Ammon's horn (tissue), 1 donor: Measurements from ENCODE around the gene DNAJA3.
"Not testable (repeated sequence)": the region's sequence is repeated elsewhere in the genome, so short reads cannot be mapped to it uniquely, and the experiment has no call there.

Experiments used
- DNase-seq: peaks from one replicate; pipeline ENCODE4 v3.0.0-alpha.2; 2016; ENCODE audit warnings: low spot score

DNAJA3 gene

DNA sequence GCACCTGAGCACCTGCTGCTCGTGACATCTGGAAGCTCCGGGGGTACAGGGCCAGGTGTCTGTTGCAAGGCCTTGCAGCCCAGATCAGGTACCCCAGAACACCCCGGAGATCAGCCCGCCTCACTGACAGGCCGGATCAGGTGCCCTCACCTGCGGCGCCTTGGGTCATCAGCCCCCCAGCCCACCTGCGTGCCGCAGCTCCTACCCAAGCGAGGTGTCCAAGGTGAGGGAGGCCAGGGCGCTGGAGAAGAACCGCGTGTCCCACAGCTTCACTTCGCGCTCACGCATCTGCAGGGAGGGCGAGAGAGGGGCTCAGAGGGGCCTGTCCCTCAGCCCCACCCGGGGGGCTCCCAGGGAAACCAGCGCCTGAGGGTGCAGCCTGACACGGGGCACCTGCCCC lies 37.9 kb upstream of the DNAJA3 start:
- no peak for DNase-seq

DNA sequence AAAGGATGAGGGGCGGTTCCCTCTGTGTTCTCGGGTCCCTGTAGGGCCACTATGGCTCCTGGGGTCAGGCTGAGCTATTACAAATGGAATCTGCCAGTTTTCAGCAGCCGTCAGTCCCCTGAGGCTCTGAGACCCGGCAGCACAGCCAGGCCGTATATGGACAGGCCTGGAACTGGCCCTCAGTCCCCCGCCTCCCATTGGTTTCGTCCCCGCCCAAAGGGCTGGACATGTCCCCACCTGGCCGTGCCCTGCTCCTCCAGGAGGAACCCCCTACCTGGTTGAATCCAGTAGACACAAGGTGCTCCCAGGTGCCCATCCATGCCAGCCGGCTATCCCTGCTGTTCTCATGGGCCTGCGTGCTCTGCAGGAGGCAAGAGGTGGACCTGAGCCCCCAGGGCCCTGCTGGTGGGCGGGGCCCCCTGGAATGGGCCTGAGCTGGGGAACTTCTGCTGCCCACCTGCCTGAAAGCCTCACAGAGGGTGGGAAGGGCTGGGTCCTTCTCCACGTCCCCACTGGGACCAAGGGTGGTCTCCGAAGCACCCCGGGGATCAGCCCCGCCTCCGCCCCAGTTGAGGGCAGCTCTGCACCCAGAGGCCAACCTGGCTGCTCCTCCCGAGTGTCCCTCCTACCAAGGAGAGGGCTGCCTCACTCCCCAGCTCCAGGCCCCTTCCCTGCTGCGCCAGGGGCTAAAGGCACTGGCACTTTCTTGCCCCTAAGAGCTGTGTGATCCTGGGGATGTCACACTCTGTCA lies 37.2 kb upstream of the DNAJA3 start:
- no peak for DNase-seq

DNA sequence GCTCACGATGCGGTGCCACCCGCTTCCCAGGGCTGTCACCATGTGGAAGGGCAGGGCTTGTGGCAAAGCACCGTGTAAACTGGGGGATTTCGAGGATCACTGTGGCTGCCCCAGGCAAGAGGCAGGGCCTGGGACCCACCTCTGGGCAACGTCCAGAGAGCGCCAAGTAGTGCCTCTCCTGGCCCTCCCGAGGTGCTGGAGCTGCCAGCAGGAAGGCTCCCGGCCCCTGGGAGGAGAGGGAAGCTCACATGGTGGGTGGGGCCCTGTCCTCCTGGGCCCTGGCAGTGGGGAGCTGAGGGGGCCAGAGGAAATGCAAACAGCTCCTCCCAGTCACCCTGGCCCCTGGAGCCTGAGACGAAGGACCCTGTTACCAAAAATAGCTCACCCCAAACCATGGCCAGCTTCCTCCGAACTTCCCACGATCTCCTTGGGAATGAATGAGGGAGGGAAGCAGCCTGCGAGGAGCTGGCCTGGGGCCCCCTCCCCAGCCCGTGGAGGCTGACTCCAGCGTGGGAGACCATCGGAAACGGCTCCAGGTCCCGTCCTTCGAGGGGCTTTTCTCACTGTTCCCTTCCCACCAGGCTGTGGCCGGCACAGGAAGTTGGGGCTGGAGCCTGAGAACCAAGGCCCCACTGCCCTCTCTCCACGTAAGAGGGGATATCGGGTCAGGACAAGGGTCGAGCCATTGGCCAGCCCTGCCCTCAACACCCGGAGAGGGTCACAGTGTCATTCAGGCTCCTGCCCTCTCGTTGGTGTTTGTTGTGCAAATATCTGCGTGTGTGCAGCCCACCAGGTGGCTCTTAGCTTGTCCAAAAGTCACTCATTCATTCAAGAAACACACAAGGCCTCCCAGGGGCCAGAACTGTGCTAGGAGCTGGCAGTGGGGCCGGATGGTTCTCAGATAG lies 36.4 kb upstream of the DNAJA3 start:
- no peak for DNase-seq

DNA sequence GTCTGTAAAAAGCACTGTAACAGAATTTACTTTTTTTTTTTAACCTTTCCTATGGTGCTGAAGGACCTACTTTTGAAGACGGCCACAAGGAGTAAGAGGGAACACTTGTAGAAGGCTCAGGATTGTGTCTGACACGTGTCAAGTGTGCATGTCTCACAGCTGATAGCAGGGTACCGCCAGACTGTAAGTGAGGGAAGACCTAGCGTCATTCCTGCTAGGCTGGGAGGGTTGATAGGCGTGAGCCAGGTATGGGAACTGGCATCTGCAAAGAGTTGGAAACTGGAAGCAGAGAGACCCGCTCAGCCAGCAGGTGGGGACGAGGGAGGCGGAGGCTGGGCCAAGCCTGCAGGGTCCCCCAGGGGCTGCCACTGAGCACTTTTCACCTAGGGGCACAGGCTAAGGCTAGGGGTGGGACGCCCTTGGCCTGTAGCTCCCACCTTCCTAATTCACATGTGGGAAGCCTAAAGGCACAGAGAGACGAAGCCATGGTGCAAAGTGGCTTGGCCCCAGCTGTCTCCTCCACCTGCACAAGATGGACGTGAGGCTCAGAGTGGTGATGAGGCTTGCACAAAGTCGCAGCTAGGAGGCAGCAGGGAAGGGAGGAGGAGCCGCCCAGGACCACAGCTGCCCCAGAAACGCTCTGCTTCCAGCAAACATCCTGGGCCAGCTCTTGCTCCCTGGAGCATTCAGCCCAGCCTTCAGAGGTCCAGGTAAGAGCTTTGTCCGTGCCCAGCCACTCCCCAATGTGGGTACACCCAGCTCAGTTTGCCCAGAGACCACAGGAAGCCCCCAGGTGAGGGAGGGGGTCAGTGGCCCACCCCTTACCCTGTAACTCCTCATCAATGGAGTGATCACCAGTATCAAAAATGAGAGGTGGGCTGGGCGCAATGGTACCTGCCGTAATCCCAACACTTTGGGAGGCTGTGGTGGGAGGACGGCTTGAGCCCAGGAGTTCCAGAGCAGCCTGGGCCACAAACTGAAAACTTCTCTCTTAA lies 35.1 kb upstream of the DNAJA3 start:
- no peak for DNase-seq

DNA sequence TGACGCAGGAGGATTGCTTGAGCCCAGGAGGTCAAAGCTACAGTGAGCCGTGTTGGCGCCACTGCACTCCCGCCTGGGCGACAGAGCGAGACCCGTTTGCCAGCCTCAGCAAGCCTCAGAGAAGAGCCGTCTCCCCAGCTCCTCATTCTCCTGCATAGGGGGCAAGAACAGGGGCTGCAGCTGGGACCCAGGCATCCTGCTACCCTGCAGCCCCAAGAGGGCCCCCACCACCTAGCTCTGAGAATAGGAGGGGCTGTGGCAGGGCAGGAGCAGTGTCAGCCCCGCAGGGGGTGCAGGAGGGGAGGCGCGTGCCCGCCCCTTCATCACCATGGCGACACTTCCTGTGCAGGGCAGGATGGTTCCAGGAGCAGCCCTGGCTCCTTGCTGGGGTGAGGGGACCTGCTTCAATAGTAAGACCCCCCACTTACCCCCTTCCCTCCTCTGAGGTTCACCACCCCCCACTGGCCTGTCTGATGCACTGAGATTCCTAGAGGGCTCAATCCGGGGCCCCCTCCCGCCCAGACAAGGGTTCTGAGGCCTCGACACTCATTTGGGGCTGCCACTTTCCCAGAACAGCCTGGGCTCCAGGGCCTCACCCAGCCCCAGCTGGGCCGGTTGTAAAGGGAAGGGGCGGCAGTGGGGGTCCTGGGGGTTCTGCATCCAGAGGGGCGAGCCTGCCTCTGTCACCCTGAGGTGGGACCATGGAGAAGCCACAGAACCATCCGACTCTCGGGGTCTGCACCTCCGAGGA lies 33.9 kb upstream of the DNAJA3 start:
- DNase-seq: no peak

DNA sequence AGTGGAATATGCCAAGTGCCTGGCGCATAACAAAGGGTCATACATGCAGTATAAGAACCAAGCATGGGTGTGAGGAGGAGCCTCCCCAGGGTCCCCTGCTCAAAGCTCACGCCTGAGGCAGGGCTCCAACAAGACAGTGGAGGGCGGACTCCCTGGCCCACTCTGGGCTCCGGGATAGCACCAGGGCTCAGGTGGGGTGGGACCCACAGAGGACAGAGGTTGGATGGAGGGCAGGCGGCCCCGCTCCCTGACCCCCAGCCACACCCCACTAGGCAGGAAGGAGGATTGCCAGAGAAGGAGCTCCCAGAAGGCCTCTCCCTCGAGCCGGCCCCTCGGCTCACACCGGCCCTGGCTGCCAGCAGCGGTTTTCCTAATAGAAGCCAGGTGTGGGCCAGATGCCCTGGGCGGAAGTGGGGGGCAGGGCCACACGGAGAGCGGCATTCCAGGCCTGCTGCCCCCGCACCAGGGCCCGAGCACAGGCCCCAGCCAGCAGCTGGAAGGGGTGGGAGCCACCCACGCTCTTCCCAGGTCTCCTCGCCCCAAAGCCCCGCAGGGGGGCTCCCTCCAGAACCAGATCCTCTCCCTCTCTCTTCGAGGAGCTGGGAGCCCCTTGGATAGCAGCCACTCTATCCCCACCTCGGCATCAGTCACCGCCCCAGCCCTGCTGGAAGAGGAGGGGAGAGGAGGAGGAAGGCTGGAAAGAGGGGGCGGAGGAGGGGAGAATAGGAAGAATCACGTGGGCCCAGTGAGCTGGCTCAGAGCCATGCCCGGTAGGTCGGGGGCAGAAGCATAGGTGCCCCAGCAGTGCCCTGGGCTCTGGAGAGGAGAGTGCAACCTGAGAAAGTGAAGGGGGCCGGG lies 33.1 kb upstream of the DNAJA3 start:
- no peak for DNase-seq

DNA sequence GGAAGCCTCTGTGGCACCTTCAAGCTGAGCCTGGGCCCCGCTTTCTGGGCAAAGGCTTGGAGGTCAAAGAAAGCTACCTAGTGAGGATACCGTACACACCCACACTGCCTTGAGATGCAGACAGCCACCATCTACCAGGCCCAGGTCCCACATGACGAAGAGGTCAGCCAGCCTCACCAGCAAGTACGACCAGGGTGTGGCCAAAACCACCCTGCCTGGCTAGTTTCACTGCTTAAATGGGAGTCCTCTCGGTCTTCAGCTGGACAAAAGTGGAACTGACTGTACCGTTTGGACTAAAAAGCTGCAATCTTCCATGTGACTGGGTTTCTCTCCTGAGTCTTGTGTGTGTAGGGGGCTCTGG lies 32.4 kb upstream of the DNAJA3 start:
- no peak for DNase-seq

DNA sequence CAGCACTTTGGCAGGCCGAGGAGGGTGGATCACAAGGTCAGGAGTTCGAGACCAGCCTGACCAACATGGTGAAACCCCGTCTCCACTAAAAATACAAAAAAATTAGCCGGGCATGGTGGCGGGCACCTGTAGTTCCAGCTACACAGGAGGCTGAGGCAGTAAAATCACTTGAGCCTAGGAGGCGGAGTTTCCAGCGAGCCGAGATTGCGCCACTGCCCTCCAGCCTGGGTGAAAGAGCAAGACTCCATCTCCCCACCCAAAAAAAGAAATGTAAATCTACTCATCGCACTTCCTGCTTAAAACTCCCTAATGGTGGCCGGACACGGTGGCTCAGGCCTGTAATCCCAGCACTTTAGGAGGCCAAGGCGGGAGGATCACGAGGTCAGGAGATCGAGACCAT lies 31.8 kb upstream of the DNAJA3 start:
- not testable (repeated sequence) for DNase-seq

DNA sequence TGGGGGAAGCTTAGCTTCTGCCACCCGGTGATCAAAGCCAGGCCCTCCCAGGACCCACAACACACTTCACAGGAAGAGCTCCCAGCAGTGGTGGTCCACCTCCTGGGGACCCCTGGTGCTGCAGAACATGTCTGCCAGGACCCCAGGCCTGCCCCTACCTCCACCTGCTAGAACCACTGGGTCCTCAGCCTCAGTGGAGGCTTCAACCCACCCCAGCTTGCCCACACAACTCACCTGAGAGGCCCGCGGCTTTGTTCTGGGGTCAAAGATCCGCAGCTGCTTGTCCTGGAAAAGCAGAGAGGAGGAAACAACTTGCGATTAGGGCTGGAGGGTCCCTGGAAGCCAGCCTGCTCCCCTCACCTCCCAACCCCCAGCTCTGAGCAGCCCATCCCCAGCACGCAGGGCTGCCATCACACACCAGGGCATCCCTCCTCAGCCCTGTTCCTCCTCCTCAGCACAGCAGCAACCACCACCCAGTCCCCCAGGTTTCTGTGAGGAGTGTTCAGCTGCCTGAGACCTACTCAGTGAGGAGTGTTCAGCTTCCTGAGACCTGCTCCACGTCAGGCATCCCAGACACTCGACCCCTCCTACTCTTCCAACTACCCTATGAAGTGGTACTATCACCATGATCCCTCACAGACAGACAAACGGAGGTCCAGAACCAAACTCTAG lies 30.5 kb upstream of the DNAJA3 start:
- DNase-seq: no peak

DNA sequence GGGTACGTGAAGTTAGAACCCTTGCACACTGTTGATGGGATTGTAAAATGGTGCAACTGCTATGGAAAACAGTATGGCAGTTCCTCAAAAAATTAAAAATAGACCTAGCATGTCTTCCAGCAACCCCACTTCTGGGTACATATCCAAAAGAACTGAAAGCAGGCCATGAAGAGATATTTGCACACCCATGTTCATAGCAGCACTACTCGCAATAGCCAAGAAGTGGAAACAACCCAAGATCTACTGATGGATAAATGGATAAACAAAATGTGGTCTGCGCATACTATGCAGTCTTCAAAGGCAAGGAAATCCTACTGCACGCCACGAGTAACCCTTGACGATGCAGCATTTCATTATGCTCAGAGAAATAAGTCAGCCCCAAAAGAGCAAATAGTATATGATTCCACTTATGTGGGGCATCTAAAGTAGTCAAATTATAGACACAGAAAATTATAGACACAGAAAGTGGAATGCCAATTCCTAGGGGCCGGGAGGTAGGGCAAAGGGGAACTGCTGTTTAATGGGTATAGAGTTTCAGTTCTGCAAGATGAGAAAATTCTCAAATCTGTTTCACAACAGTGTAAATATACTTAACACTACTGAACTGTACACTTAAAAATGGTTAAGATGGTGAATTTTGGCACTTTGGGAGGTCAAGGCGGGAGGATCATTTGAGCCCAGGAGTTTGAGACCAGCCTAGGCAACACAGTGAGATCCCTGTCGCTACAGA lies 26.5 kb upstream of the DNAJA3 start:
- no peak for DNase-seq

DNA sequence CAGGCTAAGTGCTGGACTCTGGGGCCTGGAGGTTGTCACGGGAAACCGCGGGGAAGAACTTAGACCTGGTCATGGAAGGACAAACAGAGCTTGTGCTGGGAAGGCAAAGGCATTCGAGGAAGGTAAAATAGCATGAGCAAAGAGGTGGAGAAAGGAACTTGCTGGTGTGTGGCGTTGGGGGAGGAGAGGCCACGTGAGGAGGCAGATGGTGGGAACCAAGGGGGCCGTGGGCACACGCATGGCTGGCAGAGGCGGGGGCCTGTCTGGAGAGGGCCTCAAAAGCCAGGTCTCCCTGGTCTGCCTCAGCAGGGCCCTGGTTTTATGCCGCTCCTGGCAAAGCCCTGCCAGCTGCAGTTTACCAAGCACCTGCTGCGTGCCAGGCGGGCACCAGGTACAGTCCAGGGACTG lies 24.6 kb upstream of the DNAJA3 start:
- no peak for DNase-seq

DNA sequence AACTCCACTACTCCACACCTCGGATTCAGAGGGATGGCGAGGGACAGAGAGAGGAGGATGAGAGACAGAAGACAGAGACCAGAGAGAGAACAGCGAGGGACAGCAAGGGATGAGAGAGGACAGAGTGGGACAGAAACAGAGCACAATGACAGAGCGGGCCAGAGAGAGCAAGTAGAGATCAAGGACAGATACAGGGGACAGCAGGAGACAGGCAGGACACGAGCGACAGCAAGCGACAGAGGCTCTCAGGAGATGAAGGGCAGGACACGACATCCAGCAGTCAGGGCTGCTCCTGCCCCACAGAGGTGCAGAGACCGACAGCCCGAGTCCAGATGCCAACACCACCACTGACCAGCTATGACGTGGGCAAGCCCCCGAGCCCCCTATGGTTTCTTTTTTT lies 24.2 kb upstream of the DNAJA3 start:
- no peak for DNase-seq

DNA sequence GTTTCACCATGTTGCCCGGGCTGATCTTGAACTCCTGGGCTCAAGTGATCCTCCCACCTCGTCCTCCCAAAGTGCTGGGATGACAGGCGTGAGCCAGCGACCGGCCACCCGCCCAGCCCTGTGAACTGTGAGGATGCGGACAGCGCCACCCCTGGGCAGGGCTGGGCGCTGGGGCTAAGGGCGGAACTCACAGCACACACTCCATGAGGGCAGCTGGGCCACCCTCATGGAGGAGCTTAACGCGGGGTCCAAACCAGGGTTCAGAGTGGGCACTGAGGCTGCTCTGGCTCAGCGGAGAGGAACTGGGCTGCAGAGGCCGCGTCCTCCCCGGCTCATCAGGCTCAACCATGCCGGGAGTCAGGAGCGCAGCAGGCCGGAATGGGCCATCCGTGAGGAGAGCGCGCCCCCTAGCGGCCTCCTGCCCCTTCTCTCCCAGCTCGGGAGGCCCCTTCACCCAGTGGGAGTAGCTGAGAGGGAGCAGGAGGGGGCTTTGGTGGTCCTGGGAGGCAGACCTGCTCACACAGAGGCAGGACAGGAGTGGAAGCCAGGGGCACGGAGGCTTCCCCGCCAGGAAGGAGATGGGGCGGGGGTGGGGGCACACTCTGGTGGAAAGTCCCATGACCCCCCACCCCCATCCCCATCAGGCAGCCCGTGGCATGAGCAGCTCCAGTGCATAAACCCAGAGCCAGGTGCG lies 23.1 kb upstream of the DNAJA3 start:
- peak; percentile 83 for DNase-seq

DNA sequence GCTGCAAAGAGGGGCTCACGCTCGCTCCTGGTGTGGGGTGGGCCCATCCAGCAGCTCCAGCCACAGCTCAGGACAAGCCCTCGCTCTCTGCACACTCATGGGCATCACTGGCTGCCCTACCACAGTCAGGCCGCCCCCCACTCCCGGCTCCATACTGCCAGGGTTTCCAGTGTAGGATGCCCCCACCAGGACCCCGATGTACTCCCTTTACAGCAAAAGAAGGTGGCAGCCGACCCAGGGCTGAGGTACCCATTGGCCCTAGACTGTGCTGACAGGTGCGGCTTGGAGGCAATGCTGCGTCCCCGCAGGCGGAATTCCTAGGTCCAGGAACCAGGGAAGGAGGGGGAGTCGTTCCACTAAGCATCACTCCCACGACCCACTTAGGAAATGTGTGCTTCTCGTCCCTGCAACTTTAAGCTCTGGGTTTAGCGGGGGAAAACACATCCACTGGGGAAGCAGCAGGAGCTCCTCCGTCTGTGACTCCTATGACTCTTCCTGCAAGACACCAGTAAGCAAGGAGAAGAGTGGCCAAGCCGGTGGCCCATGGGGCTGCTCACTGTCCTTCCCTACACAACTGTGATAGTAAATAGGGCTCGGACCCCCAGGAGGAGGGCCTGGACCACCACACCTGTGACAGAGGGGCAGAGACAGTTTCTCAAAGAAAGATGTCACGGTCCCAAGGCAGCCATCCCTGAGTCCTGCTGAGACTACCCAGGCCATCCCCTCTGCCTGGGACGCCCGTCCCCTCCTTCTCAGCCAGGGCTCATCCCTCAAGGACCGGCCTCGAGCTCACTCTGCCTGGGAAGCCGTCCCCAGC lies 22.3 kb upstream of the DNAJA3 start:
- DNase-seq: no peak

DNA sequence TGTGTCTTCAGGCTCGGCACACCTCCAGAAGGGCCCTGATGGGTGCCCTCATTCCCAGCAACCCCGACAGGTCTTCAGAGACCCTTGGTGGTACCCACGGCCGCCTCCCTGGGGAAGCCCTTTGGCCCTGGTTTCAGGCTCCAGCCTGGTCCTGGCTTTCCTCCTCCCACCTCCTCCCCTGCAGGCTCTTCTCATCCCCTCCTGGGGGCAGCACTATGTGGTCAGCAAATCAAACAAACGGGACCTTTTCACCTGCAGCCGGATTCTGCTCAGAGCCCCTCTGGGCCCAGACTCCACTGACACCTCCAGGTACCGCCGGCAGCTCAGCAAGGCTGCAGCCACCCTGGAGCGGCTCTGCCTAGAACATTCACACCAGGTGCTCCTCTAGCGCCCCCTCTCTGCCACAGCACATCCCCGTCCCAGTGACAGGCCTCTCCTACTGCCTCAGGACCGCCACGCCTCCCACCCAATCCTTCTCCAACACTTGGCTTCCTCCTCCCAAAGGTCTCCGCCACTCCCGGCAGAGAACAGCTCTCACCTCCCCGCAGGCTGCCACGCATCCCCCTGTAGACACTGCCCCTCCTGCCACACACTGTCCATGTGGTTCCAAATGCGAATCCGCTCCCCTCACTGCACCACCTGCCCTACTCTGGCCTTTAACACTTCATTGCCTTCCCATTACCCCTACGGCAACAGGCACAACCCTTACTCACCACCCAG lies 21.3 kb upstream of the DNAJA3 start:
- DNase-seq: no peak

DNA sequence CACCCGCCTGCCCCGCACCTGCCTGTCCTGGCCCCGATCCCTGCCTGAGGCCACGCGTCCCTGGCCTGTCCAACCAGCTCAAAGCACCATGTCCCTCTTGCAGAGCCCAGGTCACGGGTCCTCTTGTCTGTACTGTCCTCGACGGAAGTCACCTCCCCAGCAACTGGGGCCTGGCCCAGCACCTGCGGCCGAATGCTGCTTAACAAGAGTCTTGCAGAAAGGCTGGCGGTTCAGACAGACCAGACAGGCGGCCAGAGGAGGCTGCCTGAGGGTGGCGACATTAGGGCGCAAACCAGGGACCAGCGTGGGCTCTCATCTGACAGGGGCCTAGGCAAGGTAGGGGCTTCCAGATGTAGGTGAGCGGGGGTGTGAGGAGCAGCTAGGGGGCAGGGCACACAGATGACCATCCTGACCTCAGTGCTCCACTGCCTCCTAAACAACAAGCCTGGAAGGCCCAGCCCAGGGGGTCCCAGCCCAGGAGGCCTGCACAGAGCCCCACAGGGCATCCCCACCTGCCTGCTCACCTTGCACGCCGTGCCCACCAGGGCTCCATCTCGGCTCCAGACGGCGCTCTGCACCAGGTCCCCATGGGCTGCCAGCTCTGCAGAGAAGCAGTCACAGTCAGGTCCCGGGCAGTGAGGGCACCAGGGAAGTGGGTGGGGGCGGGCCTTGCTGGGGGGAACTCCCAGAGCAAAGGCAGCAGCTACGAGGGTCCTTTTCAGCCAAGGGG lies 20.5 kb upstream of the DNAJA3 start:
- no peak for DNase-seq
